ENCODE data around the gene COL12A1. TPM values are rescaled to one million over a fixed set of nuclear protein-coding genes. Genes with fewer than 3 reads are reported as not detected.

Gene COL12A1
- total and polyA plus RNA-seq, 2 donors (not counting 3 experiments of a cell fraction or from before 2014, with no cell fraction given) = 48.5 to 89.1 TPM

DNA sequence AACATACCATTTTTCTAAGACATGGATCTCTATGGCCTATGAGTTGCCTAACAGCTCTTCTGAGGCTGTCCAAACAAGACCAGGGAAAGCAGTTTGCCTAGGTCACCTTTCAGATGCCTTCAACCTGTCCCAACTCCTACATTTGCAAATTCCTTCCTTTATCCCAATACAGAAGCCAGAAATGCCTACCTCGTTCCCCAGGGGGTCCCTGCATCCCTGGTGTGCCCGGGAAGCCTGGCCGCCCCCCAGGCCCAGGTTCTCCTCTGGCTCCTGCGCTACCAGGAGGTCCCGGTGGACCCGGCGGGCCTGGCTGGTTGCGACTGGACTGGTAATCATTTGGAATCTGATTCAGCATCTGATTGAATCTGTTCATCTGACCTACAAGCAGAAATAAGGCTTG lies 115.9 kb downstream of the COL12A1 start:
- Histone ChIP-seq H3K27me3 (ENCODE audit: control insufficient read depth in 2 of 2, insufficient read depth in 2 of 2, low read length in 2 of 2) (no peaks in the 10 kb centered on the region), H3K9ac (replicated peaks; ENCODE audit: extremely low read depth, insufficient read depth, low read length) (no peak overlapping the region), H4K20me1 (replicated peaks; ENCODE audit: control insufficient read depth, extremely low read depth, insufficient read depth, low read length) (no peaks in the 10 kb centered on the region), H3K4me2 (ENCODE audit: insufficient read depth, low read length) (no peak overlapping the region), H3K4me1 (ENCODE audit: control insufficient read depth, extremely low read depth, insufficient read depth, low read length) (peaks cover under 1% of the 10 kb centered on the region), H2AFZ (ENCODE audit: low read depth, low read length) (no peak overlapping the region), H3K4me3 (replicated peaks in 1 of 3; ENCODE audit: insufficient read depth in 1 of 3, low read depth in 1 of 3, low read length in 3 of 3) (no peak overlapping the region), H3K36me3 (ENCODE audit: control insufficient read depth in 2 of 2, extremely low read depth in 1 of 2, insufficient read depth in 2 of 2, low read length in 2 of 2) (no peaks in the 10 kb centered on the region), H3K9me3 (replicated peaks; ENCODE audit: control insufficient read depth, insufficient read depth, low read length) (no peaks in the 10 kb centered on the region), H3K79me2 (ENCODE audit: control insufficient read depth, insufficient read depth, low read length) (no peaks in the 10 kb centered on the region), H3K27ac (ENCODE audit: insufficient read depth, low read depth, low read length) (no peak overlapping the region), H3K9me1 (replicated peaks; ENCODE audit: control insufficient read depth, extremely low read depth, insufficient read depth, low read length) (no peaks in the 10 kb centered on the region)
- FAIRE-seq (no peak), DNase-seq (ENCODE audit: low read depth, low spot score) (no peak)
- ChIA-PET POLR2A (no interaction called here), CTCF (no interaction called here)
- no TSS peak for BruUV-seq (replicated peaks)
- intact Hi-C loops (cut with micrococcal nuclease) = no loop called here
- TF ChIP-seq POLR2AphosphoS5 (IDR thresholded peaks at IDR 0.05; ENCODE audit: insufficient read depth, low read depth, low read length) (no peak), GATA2 (IDR thresholded peaks at IDR 0.05; ENCODE audit: insufficient read depth, insufficient read length, low read depth, low read length) (no peak), POLR2A (IDR thresholded peaks at IDR 0.05; ENCODE audit: low read depth, low read length) (no peak), FOS (IDR thresholded peaks at IDR 0.05; ENCODE audit: borderline replicate concordance, insufficient read depth, low read length) (no peak), MYC (IDR thresholded peaks at IDR 0.05; ENCODE audit: low read depth, low read length) (no peak), JUN (IDR thresholded peaks at IDR 0.05; ENCODE audit: borderline replicate concordance, insufficient read depth, insufficient read length, low read depth) (no peak), EZH2 (IDR thresholded peaks at IDR 0.05; ENCODE audit: borderline replicate concordance, low read depth, low read length, severe bottlenecking) (no peak)
- TF ChIP-seq, protein P1, sequence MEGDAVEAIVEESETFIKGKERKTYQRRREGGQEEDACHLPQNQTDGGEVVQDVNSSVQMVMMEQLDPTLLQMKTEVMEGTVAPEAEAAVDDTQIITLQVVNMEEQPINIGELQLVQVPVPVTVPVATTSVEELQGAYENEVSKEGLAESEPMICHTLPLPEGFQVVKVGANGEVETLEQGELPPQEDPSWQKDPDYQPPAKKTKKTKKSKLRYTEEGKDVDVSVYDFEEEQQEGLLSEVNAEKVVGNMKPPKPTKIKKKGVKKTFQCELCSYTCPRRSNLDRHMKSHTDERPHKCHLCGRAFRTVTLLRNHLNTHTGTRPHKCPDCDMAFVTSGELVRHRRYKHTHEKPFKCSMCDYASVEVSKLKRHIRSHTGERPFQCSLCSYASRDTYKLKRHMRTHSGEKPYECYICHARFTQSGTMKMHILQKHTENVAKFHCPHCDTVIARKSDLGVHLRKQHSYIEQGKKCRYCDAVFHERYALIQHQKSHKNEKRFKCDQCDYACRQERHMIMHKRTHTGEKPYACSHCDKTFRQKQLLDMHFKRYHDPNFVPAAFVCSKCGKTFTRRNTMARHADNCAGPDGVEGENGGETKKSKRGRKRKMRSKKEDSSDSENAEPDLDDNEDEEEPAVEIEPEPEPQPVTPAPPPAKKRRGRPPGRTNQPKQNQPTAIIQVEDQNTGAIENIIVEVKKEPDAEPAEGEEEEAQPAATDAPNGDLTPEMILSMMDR (IDR thresholded peaks at IDR 0.05; ENCODE audit: extremely low read depth in 1 of 2, insufficient read depth in 1 of 2, low read depth in 1 of 2, low read length in 2 of 2) = no peak
- TF ChIP-seq, protein P2, sequence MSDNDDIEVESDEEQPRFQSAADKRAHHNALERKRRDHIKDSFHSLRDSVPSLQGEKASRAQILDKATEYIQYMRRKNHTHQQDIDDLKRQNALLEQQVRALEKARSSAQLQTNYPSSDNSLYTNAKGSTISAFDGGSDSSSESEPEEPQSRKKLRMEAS (IDR thresholded peaks at IDR 0.05; ENCODE audit: insufficient read depth, insufficient read length) = no peak
- dilution Hi-C loops (cut with MboI; ENCODE audit: extremely low pct_ligation_motif_present, low sequenced_read_pairs) = no loop called here

Measured in endothelial cell of umbilical vein (primary cell).